Measurements from ENCODE around the gene JUN.

JUN gene

GRCh38 chr1:58764294-58764978 lies 19.4 kb downstream of the JUN start:
- no peak for DNase-seq (ENCODE audit: low read depth in 2 of 2, low spot score in 1 of 2)

- DNase-seq (ENCODE audit: low read depth in 2 of 2, low spot score in 1 of 2) = no peak
These were observed 20.6 kb downstream of the JUN start for GRCh38 chr1:58763214-58763613.

- DNase-seq (ENCODE audit: low read depth in 2 of 2, low spot score in 1 of 2) = no peak
These were observed 21.0 kb downstream of the JUN start for GRCh38 chr1:58762806-58763205.

GRCh38 chr1:58755468-58755872 lies 28.4 kb downstream of the JUN start:
- peak; percentile 13 to 30 for DNase-seq (ENCODE audit: low read depth in 2 of 2, low spot score in 1 of 2)

GRCh38 chr1:58754683-58755467 lies 29.0 kb downstream of the JUN start:
- no peak for DNase-seq (ENCODE audit: low read depth in 2 of 2, low spot score in 1 of 2)

GRCh38 chr1:58754073-58754613 lies 29.7 kb downstream of the JUN start:
- DNase-seq (ENCODE audit: low read depth in 2 of 2, low spot score in 1 of 2) = no peak

GRCh38 chr1:58753431-58753866 lies 30.4 kb downstream of the JUN start:
- DNase-seq (ENCODE audit: low read depth in 2 of 2, low spot score in 1 of 2) = no peak

- no peak for DNase-seq (ENCODE audit: low read depth in 2 of 2, low spot score in 1 of 2)
These were observed 34.2 kb downstream of the JUN start for GRCh38 chr1:58749646-58750045.

GRCh38 chr1:58748666-58749065 lies 35.2 kb downstream of the JUN start:
- DNase-seq (ENCODE audit: low read depth in 2 of 2, low spot score in 1 of 2) = no peak

- no peak for DNase-seq (ENCODE audit: low read depth in 2 of 2, low spot score in 1 of 2)
These were observed 37.1 kb downstream of the JUN start for GRCh38 chr1:58746757-58747156.

- DNase-seq (ENCODE audit: low read depth in 2 of 2, low spot score in 1 of 2) = no peak
These were observed 37.7 kb downstream of the JUN start for GRCh38 chr1:58746182-58746581.

GRCh38 chr1:58745666-58746065 lies 38.2 kb downstream of the JUN start:
- DNase-seq (ENCODE audit: low read depth in 2 of 2, low spot score in 1 of 2) = no peak

GRCh38 chr1:58745117-58745516 lies 38.7 kb downstream of the JUN start:
- DNase-seq (ENCODE audit: low read depth in 2 of 2, low spot score in 1 of 2) = no peak

GRCh38 chr1:58741678-58742553 lies 41.9 kb downstream of the JUN start:
- no peak for DNase-seq (ENCODE audit: low read depth in 2 of 2, low spot score in 1 of 2)

GRCh38 chr1:58739856-58740466 lies 43.9 kb downstream of the JUN start:
- no peak for DNase-seq (ENCODE audit: low read depth in 2 of 2, low spot score in 1 of 2)

- no peak for DNase-seq (ENCODE audit: low read depth in 2 of 2, low spot score in 1 of 2)
These were observed 45.0 kb downstream of the JUN start for GRCh38 chr1:58738876-58739275.

- no peak for DNase-seq (ENCODE audit: low read depth in 2 of 2, low spot score in 1 of 2)
These were observed 48.3 kb downstream of the JUN start for GRCh38 chr1:58735586-58735985.

- DNase-seq (ENCODE audit: low read depth in 2 of 2, low spot score in 1 of 2) = no peak
These were observed 49.2 kb downstream of the JUN start for GRCh38 chr1:58734630-58735029.

- DNase-seq (ENCODE audit: low read depth in 2 of 2, low spot score in 1 of 2) = no peak
These were observed 51.6 kb downstream of the JUN start for GRCh38 chr1:58732087-58732775.
